H9 (cell line): ENCODE results near the gene ATXN7. TPM values are rescaled to one million over a fixed set of nuclear protein-coding genes. Genes with fewer than 3 reads are reported as not detected.

ENCODE experiments used
- DNase-seq: peaks from one replicate; pipeline ENCODE4 v3.0.0-alpha.2; 2017
- H2AFZ ChIP-seq: one replicate; pipeline ENCODE4 v1.6.1; 2013; ENCODE audit warnings: mild to moderate bottlenecking, low read length, control low read depth, moderate library complexity
- H2AK5ac ChIP-seq: 2 replicates; pipeline ENCODE4 v1.6.1; 2013; ENCODE audit warnings: low read length, control low read depth, mixed read lengths; ENCODE audit not compliant: insufficient read length
- H2BK120ac ChIP-seq: one replicate; pipeline ENCODE4 v1.6.1; 2013; ENCODE audit warnings: low read depth, mild to moderate bottlenecking, low read length, control low read depth, inconsistent platforms; ENCODE audit not compliant: poor library complexity, severe bottlenecking
- H2BK12ac ChIP-seq: 2 replicates; pipeline ENCODE4 v1.6.1; 2013; ENCODE audit warnings: low read length, control low read depth, mixed read lengths, low read depth; ENCODE audit not compliant: insufficient read length
- H2BK15ac ChIP-seq: 2 replicates; pipeline ENCODE4 v1.6.1; 2013; ENCODE audit warnings: low read depth, low read length, control low read depth
- H2BK20ac ChIP-seq: one replicate; pipeline ENCODE4 v1.6.1; 2013; ENCODE audit warnings: low read depth, mild to moderate bottlenecking, low read length, control low read depth, inconsistent platforms; ENCODE audit not compliant: poor library complexity, severe bottlenecking
- H2BK5ac ChIP-seq: 2 replicates; pipeline ENCODE4 v1.6.1; 2013; ENCODE audit warnings: low read length, control low read depth, mixed read lengths; ENCODE audit not compliant: insufficient read length
- H3K14ac ChIP-seq: 2 replicates; pipeline ENCODE4 v1.6.1; 2013; ENCODE audit warnings: low read length, control low read depth; ENCODE audit not compliant: insufficient read depth
- H3K18ac ChIP-seq: 2 replicates; pipeline ENCODE4 v1.6.1; 2013; ENCODE audit warnings: low read depth, mild to moderate bottlenecking, mixed read lengths, low read length, control low read depth; ENCODE audit not compliant: insufficient read length
- H3K23ac ChIP-seq: 2 replicates; pipeline ENCODE4 v1.6.1; 2013; ENCODE audit warnings: low read length, control low read depth, mixed read lengths, low read depth; ENCODE audit not compliant: insufficient read length
- H3K23me2 ChIP-seq: 2 replicates; pipeline ENCODE4 v1.6.1; 2013; ENCODE audit warnings: low read depth, mild to moderate bottlenecking, mixed read lengths, low read length, control low read depth; ENCODE audit not compliant: insufficient read length, poor library complexity, severe bottlenecking
- H3K27ac ChIP-seq: 2 replicates; pipeline ENCODE4 v1.5.1; 2013; ENCODE audit warnings: low read length, control low read depth, mixed read lengths, low read depth; ENCODE audit not compliant: insufficient read length
- H3K27me3 ChIP-seq: 2 replicates; pipeline ENCODE4 v1.6.1; 2013; ENCODE audit warnings: low read length, control low read depth, inconsistent platforms; ENCODE audit not compliant: insufficient read depth
- H3K4ac ChIP-seq: 2 replicates; pipeline ENCODE4 v1.6.1; 2013; ENCODE audit warnings: low read depth, mild to moderate bottlenecking, control low read depth, inconsistent platforms, low read length, moderate library complexity
- H3K4me1 ChIP-seq: 2 replicates; pipeline ENCODE4 v1.6.1; 2013; ENCODE audit warnings: low read length, control low read depth, inconsistent platforms; ENCODE audit not compliant: insufficient read depth
- H3K4me2 ChIP-seq: 2 replicates; pipeline ENCODE4 v1.6.1; 2013; ENCODE audit warnings: low read length, control low read depth, mixed read lengths; ENCODE audit not compliant: insufficient read length, insufficient read depth
- H3K56ac ChIP-seq: 2 replicates; pipeline ENCODE4 v1.6.1; 2013; ENCODE audit warnings: low read depth, mild to moderate bottlenecking, mixed read lengths, low read length, control low read depth; ENCODE audit not compliant: insufficient read length
- H3K79me1 ChIP-seq: 2 replicates; pipeline ENCODE4 v1.6.1; 2013; ENCODE audit warnings: low read depth, mild to moderate bottlenecking, moderate library complexity, low read length, control low read depth, inconsistent platforms; ENCODE audit not compliant: insufficient read depth, poor library complexity, severe bottlenecking
- H3K79me2 ChIP-seq: 2 replicates; pipeline ENCODE4 v1.6.1; 2013; ENCODE audit warnings: low read length, control low read depth, inconsistent platforms; ENCODE audit not compliant: insufficient read depth
- H3K9ac ChIP-seq: 2 replicates; pipeline ENCODE4 v1.6.1; 2013; ENCODE audit warnings: low read length, control low read depth, mixed read lengths; ENCODE audit not compliant: insufficient read length; ENCODE audit errors: extremely low read depth
- H3K9me3 ChIP-seq: one replicate; pipeline ENCODE4 v1.6.1; 2013; ENCODE audit warnings: low read depth, low read length, inconsistent platforms; ENCODE audit not compliant: control insufficient read depth
- H3T11ph ChIP-seq: one replicate; pipeline ENCODE4 v1.6.1; 2013; ENCODE audit warnings: mild to moderate bottlenecking, low read length, control low read depth, inconsistent platforms
- H4K20me1 ChIP-seq: one replicate; pipeline ENCODE4 v1.6.1; 2013; ENCODE audit not compliant: control insufficient read depth, insufficient read length, insufficient read depth
- H4K5ac ChIP-seq: 2 replicates; pipeline ENCODE4 v1.6.1; 2013; ENCODE audit warnings: low read depth, mild to moderate bottlenecking, mixed read lengths, low read length, control low read depth; ENCODE audit not compliant: insufficient read length
- H4K8ac ChIP-seq: replicated peaks from 2 replicates; pipeline ENCODE4 v1.6.1; 2013; ENCODE audit warnings: low read length, control low read depth, mixed read lengths, low read depth; ENCODE audit not compliant: insufficient read length
- H4K91ac ChIP-seq: 2 replicates; pipeline ENCODE4 v1.6.1; 2013; ENCODE audit warnings: low read depth, mild to moderate bottlenecking, moderate library complexity, mixed read lengths, low read length, control low read depth; ENCODE audit not compliant: insufficient read length
- H3K27ac Mint-ChIP-seq, 3 experiments: 2 replicates in 2 of 3; 3 replicates in 1 of 3; pipeline ENCODE4 v1.8.0; 2020 to 2021; ENCODE audit warnings: mixed read lengths in 3 of 3, mild to moderate bottlenecking in 1 of 3, moderate library complexity in 1 of 3
- H3K27me3 Mint-ChIP-seq: 2 replicates; pipeline ENCODE4 v1.8.0; 2021; ENCODE audit warnings: low read depth, mild to moderate bottlenecking, moderate library complexity, mixed read lengths
- H3K36me3 Mint-ChIP-seq, 3 experiments: 2 replicates in 2 of 3; 3 replicates in 1 of 3; pipeline ENCODE4 v1.8.0; 2020 to 2021; ENCODE audit warnings: low read depth in 3 of 3, mixed read lengths in 3 of 3; ENCODE audit not compliant: insufficient read depth in 1 of 3
- H3K4me1 Mint-ChIP-seq, 2 experiments: 2 replicates each; pipeline ENCODE4 v1.8.0; 2020; ENCODE audit warnings: mixed read lengths in 2 of 2
- H3K4me3 Mint-ChIP-seq, 2 experiments: 2 replicates in 1 of 2; 3 replicates in 1 of 2; pipeline ENCODE4 v1.8.0; 2020 to 2021; ENCODE audit warnings: mild to moderate bottlenecking in 2 of 2, mixed read lengths in 2 of 2, moderate library complexity in 1 of 2
- H3K9me3 Mint-ChIP-seq, 2 experiments: 2 replicates in 1 of 2; 3 replicates in 1 of 2; pipeline ENCODE4 v1.8.0; 2020; ENCODE audit warnings: mild to moderate bottlenecking in 2 of 2, mixed read lengths in 2 of 2, moderate library complexity in 1 of 2
- CTCF ChIP-seq: fragments of 200-600 bp; sonication (generic); conservative IDR thresholded peaks from 3 replicates; pipeline ENCODE4 v1.8.0; 2021; ENCODE audit warnings: antibody characterized with exemption, mild to moderate bottlenecking
- WGBS: extraction: QIAGEN DNeasy Blood & Tissue Kit; methylation state at CpG from one replicate; pipeline ENCODE4 v1.1.7; 2013; ENCODE audit warnings: missing lambda C conversion rate, low lambda C conversion rate, mixed read lengths; ENCODE audit not compliant: insufficient read length; ENCODE audit errors: extremely low coverage; 5-methylcytosine and 5-hydroxymethylcytosine counted together
- total RNA-seq: library from RNA; stranded (reverse); gene quantifications from 2 replicates; pipeline ENCODE4 v1.2.1, GENCODE V29; 2021

Gene ATXN7
- total RNA-seq, 1 experiment from 2014 or later, result 21.5 TPM

GRCh38 chr3:64019879-64020278 lies 156.2 kb downstream of the ATXN7 start:
- Histone ChIP-seq H3K9ac (no peak overlapping the region), H3K4me1 (no peaks in the 10 kb centered on the region), H3K14ac (no peak overlapping the region), H3K4me2 (no peak overlapping the region), H3K23ac (no peak overlapping the region), H3T11ph (no peak overlapping the region), H3K18ac (no peak overlapping the region), H2AFZ (no peak overlapping the region), H3K23me2 (peaks cover 3% of the 10 kb centered on the region), H3K79me2 (peaks cover 11% of the 10 kb centered on the region; the same call in 1 of the 2 replicates), H2BK5ac (no peak overlapping the region), H3K27ac (no peak overlapping the region), H3K4ac (no peak overlapping the region), H2BK12ac (no peak overlapping the region), H2BK20ac (no peak overlapping the region), H3K79me1 (no peaks in the 10 kb centered on the region), H3K9me3 (no peaks in the 10 kb centered on the region), H4K20me1 (no peaks in the 10 kb centered on the region), H4K8ac (no peak overlapping the region), H3K56ac (no peak overlapping the region), H2AK5ac (no peak overlapping the region), H4K5ac (no peak overlapping the region), H2BK15ac (no peak overlapping the region), H3K27me3 (no peaks in the 10 kb centered on the region), H2BK120ac (no peak overlapping the region), H4K91ac (no peak overlapping the region)
- TF ChIP-seq CTCF, result no peak
- Mint-ChIP-seq H3K4me1 (peaks cover 14 to 16% of the 10 kb centered on the region in 2 experiments), H3K36me3 (peaks cover 21 to 62% (median 57%) of the 10 kb centered on the region in 3 experiments; a peak in 6 of 7 replicates), H3K27ac (no peak overlapping the region), H3K27me3 (no peaks in the 10 kb centered on the region), H3K4me3 (no peak overlapping the region), H3K9me3 (no peaks in the 10 kb centered on the region; a peak in 1 of 5 replicates)
- DNase-seq, result no peak
- no CpG with 5 or more reads among the region's 2 CpGs for WGBS
